HUDEP-2 (cell line): ENCODE data around the gene ISG20L2.
"Not testable (repeated sequence)": the region's sequence is repeated elsewhere in the genome, so short reads cannot be mapped to it uniquely, and the experiment has no call there.

Experiments
- DNase-seq, 76 experiments: peaks; one replicate each; lab custom pipeline; 2025; ENCODE audit not compliant: unreplicated experiment in 76 of 76; lab: John Stamatoyannopoulos, UW

Gene ISG20L2, protein sequence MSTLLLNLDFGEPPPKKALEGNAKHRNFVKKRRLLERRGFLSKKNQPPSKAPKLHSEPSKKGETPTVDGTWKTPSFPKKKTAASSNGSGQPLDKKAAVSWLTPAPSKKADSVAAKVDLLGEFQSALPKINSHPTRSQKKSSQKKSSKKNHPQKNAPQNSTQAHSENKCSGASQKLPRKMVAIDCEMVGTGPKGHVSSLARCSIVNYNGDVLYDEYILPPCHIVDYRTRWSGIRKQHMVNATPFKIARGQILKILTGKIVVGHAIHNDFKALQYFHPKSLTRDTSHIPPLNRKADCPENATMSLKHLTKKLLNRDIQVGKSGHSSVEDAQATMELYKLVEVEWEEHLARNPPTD

DNA sequence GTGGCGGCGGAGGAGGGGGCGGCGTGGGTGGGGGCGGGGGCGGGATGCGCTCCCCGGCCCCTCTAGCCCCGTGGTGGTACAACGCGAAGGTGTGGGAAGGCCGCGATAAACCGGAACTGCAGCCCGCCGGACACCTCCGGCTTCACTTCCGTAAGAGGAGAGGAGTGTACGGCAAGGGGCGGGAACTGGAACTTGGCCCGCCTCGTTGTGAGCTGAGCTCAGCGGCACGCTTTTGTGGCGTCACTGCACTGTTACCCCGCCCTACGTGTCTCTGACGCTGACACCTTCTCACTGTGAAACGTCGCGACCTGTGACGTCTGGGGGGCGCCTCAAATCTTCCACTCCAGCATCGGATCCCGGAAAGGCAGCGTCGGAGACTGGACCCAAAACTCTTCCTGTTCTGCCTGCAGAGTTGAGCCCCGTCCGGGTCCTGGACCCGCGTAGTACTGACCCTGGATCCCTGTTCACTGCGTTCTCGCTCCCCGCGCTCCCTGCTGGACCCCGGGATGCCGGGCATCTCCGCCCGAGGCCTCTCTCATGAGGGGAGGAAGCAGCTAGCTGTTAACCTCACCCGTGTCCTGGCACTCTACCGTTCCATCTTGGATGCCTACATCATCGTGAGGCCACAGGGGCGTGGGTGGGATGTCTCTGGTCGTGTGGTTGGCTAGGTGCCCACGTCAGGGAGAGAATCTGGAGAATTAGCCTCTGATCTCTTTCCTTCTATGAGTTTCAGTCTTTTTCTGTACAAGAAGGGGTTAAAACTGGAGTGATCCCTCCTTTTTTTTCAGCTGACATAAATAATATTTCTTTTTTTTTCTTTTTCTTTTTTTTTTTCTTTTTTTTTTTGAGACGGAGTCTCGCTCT is at the start of gene ISG20L2:
Gene ISG20L2, minus strand, starts transcription at position 168 of the 864 bp plus-strand sequence. CDS start 1,114 bp downstream, outside the sequence.
- peak in 74 of 76 experiments; percentile 73 to 96 (median 90) for DNase-seq

DNA sequence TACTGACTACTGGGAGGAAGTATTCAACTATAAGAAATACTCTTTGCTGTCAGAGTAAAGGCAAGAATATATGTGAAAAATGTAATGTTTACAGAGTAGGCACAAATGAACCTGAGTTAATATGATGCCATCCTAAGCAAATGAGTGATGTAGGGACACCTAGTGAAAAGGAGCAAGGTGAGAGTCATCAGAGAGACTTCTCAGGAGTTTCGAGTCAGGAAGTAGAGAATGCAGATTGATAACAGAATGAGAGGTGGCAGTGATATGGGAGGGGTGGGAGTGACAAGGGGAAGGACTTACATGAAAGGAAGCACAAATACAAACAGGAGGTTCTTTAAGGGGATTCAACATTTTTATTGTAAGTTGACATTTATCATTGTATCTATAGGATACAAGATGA is 49.0 kb upstream of the ISG20L2 start:
- DNase-seq, result no peak

DNA sequence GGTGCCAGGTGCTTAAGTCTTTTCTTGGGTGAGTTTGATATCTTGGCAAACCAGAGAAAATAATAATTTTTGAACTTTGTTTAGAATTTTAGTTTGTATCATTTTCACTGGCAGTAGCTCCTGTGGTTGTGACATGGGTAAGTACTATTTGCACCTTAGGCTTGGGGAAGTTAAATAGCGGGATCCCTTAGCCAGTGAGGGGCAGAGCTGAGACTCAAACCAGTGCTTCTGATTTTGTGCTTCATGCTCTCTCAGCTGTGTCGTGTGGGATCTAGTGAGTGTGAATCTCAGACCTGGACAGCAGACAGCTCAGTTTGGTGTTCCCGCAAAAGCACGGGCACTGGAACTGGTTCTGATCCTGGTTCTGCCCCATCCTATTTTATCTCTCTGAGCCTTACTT is 48.4 kb upstream of the ISG20L2 start:
- no peak for DNase-seq

DNA sequence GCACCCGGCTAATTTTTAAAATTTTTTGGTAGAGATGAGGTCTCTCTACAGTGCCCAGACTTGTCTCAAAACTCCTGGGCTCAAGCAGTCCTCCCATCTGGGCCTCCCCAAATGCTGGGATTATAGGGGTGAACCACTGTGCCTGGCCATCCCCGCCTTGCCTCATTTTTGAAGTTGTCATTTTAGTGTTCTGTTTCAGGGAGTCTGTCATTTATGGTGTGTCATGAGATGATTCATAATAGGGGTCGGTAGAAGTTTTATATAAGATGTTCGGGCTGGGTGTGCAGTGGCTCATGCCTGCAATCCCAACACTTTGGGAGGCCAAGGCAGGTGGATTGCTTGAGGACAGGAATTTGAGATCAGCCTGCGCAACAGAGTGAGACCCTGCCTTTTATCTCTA is 47.2 kb upstream of the ISG20L2 start:
- DNase-seq, result no peak

- peak in 1 of 76 experiments; percentile 5 for DNase-seq
These were observed 45.0 kb upstream of the ISG20L2 start for GRCh38 chr1:156773607-156774006.

DNA sequence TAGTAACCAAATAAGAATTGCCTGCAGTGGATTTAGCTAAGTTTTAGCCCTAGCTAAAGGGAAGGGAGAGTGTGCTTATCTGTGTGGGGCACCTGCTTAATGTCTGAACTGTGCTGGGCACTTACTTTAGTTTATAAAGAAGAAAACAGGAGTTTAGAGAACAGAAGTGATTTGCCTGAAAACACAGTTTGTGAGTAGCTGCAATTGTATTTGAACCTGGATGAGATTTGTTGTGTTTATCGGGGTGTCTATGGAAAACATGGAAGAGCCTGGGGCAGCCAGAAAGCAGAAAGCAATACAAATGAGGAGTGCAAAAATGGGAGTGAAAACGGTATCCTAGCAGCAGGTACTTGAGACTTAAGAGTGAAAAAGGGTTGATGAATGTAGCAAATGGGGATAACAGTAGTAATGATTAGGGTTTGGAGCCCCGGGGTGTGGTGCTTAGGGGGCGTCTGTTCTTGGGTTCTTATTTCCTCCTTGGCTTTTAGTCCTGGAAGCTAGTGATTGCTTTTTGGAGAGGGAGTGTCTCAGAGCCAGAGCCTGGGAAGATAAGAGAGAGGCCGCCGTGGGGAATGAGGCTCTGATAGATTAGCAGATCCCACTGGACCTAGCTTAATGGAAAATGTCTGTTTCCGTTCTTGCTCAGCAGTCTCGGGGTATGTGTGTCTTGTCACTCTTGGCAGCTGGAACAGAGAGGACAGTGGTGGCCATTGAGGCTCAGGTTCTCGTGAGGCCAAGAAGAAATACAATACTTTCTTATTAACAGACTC is 44.3 kb upstream of the ISG20L2 start:
- DNase-seq, result peak in 9 of 76 experiments; percentile 6 to 35 (median 14)

- no peak for DNase-seq
These were observed 43.7 kb upstream of the ISG20L2 start for GRCh38 chr1:156772222-156772621.

GRCh38 chr1:156768610-156769295 is 40.2 kb upstream of the ISG20L2 start:
- no peak for DNase-seq

DNA sequence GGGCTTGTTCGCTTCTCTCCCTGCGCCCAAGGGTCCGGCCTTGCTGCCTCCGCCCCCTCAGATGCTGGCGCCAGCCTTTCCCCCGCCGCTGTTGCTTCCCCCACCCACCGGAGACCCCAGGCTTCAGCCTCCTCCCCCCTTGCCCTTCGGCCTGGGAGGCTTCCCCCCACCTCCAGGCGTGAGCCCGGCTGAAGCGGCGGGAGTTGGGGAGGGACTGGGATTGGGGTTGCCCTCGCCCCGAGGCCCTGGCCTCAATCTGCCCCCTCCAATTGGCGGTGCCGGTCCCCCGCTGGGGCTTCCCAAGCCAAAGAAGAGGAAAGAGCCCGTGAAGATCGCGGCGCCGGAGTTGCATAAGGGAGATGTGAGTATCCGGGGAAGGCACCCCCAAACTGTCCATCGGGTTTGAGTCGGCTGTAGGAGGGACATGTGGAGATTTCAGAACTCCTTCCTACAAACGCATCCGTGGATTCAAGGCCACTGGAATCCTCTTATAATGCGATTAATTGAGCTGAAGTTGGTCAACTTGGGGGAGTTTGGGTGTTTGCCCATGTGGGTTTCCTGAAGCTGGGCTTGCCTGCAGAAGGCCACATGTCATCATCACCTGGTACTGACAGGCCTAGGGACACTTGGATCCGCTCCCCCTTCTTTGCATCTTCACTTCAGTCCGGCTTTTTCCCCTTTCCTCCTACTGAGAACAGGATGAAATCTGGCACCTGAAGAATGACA is 39.5 kb upstream of the ISG20L2 start:
- peak in 2 of 76 experiments; percentile 15 to 45 for DNase-seq

- peak in 75 of 76 experiments; percentile 68 to 99 (median 96) for DNase-seq
These were observed 38.7 kb upstream of the ISG20L2 start, which contains the start of gene PRCC for GRCh38 chr1:156767101-156767878. PRCC (plus strand) TSS chr1:156767535; CDS start chr1:156767772, 237 bp downstream.

DNA sequence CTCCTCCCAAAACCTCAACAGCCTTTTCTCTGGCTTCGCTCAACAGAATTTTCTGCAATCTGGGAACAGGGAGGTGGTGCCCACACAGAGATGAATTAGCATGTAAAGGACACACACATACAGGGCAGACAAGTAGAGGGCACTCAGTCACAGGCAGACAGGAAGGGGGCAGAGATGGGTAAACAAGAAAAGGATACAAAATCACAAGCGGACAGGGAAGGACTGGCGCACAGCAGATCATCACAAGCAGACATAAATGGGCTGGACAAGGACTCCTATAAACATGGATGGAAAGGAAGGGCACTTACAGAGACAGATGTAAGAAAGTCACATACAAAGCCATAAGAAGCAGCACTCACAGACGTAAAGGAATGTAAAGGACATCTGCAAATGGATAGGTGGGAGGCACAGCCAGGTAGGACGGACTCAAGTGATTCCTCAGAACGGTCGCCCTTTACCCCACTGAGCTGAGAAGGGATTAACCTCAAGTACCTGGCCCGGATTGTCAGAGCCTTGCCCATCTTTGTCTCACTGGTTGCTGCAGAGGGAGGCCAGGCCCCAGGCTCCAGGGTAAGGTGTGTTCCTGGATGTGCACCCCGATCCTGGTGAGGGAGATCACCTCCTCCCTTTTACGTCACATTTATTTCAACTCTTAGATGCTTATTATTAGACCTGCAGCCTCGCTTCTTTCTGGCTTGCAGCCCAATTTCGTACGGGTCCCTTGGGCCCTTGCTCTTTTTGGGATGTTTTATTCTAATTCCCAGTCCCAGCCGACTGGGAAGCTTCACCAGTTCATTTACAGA is 37.9 kb upstream of the ISG20L2 start:
- peak in 5 of 76 experiments; percentile 14 to 85 (median 59) for DNase-seq

DNA sequence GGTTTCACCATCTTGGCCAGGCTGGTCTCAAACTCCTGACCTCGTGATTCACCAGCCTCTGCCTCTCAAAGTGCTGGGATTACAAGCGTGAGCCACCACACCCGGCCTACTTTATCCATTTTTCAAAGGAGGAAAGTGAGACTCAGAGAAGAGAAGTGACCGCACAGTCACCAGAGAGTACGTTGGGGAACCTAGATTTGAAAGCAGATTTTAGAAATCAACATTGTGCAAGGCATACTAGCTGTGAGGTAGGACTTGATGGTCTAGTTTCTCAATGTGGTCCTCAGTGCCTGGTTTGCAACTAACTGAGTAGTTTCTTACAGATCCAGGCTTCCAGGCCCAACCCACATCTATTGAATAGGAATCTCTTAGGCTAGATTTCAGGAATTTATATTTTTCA is 37.1 kb upstream of the ISG20L2 start:
- DNase-seq, result no peak

DNA sequence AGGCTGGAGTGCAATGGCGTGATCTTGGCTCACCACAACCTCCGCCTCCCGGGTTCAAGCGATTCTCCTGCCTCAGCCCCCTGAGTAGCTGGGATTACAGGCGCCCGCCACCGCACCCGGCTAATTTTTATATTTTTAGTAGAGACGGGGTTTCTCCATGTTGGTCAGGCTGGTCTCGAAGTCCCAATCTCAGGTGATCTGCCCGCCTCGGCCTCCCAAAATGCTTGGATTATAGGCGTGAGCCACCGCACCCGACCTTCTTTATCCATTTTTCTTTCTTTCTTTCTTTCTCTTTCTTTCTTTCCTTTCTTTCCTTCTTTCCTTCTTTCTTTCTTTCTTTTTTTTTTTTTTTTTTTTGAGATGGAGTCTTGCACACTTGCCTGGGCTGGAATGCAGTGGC is 36.6 kb upstream of the ISG20L2 start:
- not testable (repeated sequence) for DNase-seq

GRCh38 chr1:156760796-156761104 is 32.2 kb upstream of the ISG20L2 start:
- no peak for DNase-seq

GRCh38 chr1:156760092-156760795 is 31.7 kb upstream of the ISG20L2 start:
- peak in 25 of 76 experiments; percentile 5 to 45 (median 24) for DNase-seq

DNA sequence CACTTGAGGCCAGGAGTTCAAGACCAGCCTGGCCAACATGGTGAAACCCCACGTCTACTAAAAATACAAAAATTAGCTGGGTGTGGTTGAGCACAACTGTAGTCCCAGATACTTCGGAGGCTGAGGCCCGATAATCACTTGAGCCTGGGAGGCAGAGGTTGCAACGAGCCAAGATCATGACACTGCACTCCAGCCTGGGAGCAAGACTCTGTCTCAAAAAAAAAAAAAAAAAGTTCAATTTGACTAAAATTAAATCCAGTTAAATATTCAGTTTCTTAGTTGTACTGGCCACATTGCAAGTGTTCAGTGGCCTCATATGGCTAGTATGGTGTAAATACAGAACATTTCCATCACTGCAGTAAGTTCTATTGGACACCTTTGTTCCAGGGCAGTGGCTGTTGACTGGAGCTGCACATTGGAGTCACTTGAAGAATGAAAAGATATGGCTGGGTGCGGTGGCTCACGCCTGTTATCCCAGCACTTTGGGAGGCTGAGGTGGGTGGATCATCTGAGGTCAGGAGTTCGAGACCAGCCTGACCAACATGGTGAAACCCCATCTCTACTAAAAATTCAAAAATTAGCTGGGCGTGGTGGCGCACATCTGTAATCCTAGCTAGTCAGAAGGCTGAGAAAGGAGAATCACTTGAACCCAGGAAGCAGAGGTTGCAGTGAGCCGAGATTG is 29.1 kb upstream of the ISG20L2 start:
- peak in 63 of 76 experiments; percentile 10 to 82 (median 51) for DNase-seq

GRCh38 chr1:156756355-156756754 is 27.8 kb upstream of the ISG20L2 start:
- DNase-seq, result peak in 3 of 76 experiments; percentile 16 to 17 (median 17)
